ENCODE results near the gene CHRND. TPM values are rescaled to one million over a fixed set of nuclear protein-coding genes. Genes with fewer than 3 reads are reported as not detected.

CHRND gene
- total RNA-seq, 1 experiment from 2014 or later, result not detected

GRCh38 chr2:232578626-232579025, 52.7 kb downstream of the CHRND start:
- TF ChIP-seq AFF4 (CRISPR knock-in tag; IDR thresholded peaks at IDR 0.05; ENCODE audit: borderline replicate concordance), result no peak
- no peak for TF ChIP-seq ZMAT4 (CRISPR knock-in tag; IDR thresholded peaks at IDR 0.05)
- TF ChIP-seq ZNF263 (CRISPR knock-in tag; IDR thresholded peaks at IDR 0.05; ENCODE audit: low read depth), result no peak
- H3K27me3 Mint-ChIP-seq (ENCODE audit: low read depth), result no peaks in the 10 kb centered on the region

GRCh38 chr2:232580648-232580981, 54.7 kb downstream of the CHRND start:
- peaks cover 23% of the 10 kb centered on the region for H3K36me3 Mint-ChIP-seq
- H3K4me1 Mint-ChIP-seq, result no peaks in the 10 kb centered on the region
- TF ChIP-seq CDX4 (CRISPR knock-in tag; IDR thresholded peaks at IDR 0.05; ENCODE audit: borderline replicate concordance) (no peak), ZNF263 (CRISPR knock-in tag; IDR thresholded peaks at IDR 0.05; ENCODE audit: low read depth) (no peak), NR3C1 (CRISPR knock-in tag; conservative IDR thresholded peaks at IDR 0.05; ENCODE audit: low read depth) (no peak), RORB (CRISPR knock-in tag; IDR thresholded peaks at IDR 0.05) (no peak), CREB1 (CRISPR knock-in tag; IDR thresholded peaks at IDR 0.05) (no peak), SMAD3 (CRISPR knock-in tag; IDR thresholded peaks at IDR 0.05; ENCODE audit: borderline replicate concordance) (no peak), EMX1 (CRISPR knock-in tag; IDR thresholded peaks at IDR 0.05) (no peak), ZNF423 (CRISPR knock-in tag; IDR thresholded peaks at IDR 0.05) (no peak), NFATC4 (CRISPR knock-in tag; IDR thresholded peaks at IDR 0.05) (no peak), E2F4 (CRISPR knock-in tag; IDR thresholded peaks at IDR 0.05; ENCODE audit: borderline replicate concordance, low read depth) (no peak), CTCF (IDR thresholded peaks at IDR 0.05) (no peak), FOXP1 (CRISPR knock-in tag; IDR thresholded peaks at IDR 0.05; ENCODE audit: borderline replicate concordance) (no peak), TEAD4 (CRISPR knock-in tag; IDR thresholded peaks at IDR 0.05) (no peak), STAT6 (CRISPR knock-in tag; conservative IDR thresholded peaks at IDR 0.05; ENCODE audit: low read depth) (no peak)
- H3K27ac Mint-ChIP-seq, result no peak overlapping the region
- no peak overlapping the region for H3K4me3 Mint-ChIP-seq
- POLR2A ChIA-PET, result no interaction called here
- CTCF ChIA-PET, result no interaction called here
- ATAC-seq, result no peak
- DNase-seq (ENCODE audit: low spot score), result no peak
- no peaks in the 10 kb centered on the region for H3K9me3 Mint-ChIP-seq
- no peaks in the 10 kb centered on the region for H3K27me3 Mint-ChIP-seq (ENCODE audit: low read depth)

More at GRCh38 chr2:232578626-232579025, 52.7 kb downstream of the CHRND start:
- ATAC-seq (no peak), DNase-seq (ENCODE audit: low spot score) (no peak)
- ChIA-PET CTCF (interaction anchor here (1.0 to 1.3 kb wide), 2 partner anchors 8 to 16 kb away, joined by 3 read pairs; no protein-coding TSS in a partner anchor), POLR2A (no interaction called here)
- Mint-ChIP-seq H3K4me1 (no peaks in the 10 kb centered on the region), H3K27ac (no peak overlapping the region), H3K4me3 (no peak overlapping the region), H3K36me3 (peaks cover 34% of the 10 kb centered on the region), H3K9me3 (no peaks in the 10 kb centered on the region)
